Fibroblast of skin of right biceps (primary cell): Measurements from ENCODE around the gene B3GLCT.

ENCODE experiments used
- DNase-seq: peaks from one replicate; pipeline ENCODE4 v3.0.0-alpha.2; 2013

Gene B3GLCT

GRCh38 chr13:31356991-31357390, 157.2 kb downstream of the B3GLCT start:
- DNase-seq, result no peak

GRCh38 chr13:31357581-31357980, 157.8 kb downstream of the B3GLCT start:
- DNase-seq, result no peak

- DNase-seq, result no peak
Observed at GRCh38 chr13:31361673-31362072, 161.9 kb downstream of the B3GLCT start.

GRCh38 chr13:31365630-31366029, 165.9 kb downstream of the B3GLCT start:
- no peak for DNase-seq

GRCh38 chr13:31367410-31367809, 167.6 kb downstream of the B3GLCT start:
- DNase-seq, result no peak

GRCh38 chr13:31369213-31369612, 169.4 kb downstream of the B3GLCT start:
- DNase-seq, result no peak

GRCh38 chr13:31372454-31372853, 172.7 kb downstream of the B3GLCT start:
- DNase-seq, result no peak

GRCh38 chr13:31374682-31375081, 174.9 kb downstream of the B3GLCT start:
- no peak for DNase-seq

GRCh38 chr13:31377946-31378345, 178.2 kb downstream of the B3GLCT start:
- DNase-seq, result no peak

- DNase-seq, result no peak
Observed at GRCh38 chr13:31380715-31381114, 180.9 kb downstream of the B3GLCT start.
